Neuronal stem cell (in vitro differentiated cells): ENCODE results near the gene SHROOM2.

ENCODE experiments used
- DNase-seq: peaks from one replicate; pipeline ENCODE4 v3.0.0-alpha.2; 2013; ENCODE audit warnings: low spot score
- H2AFZ ChIP-seq: one replicate; pipeline ENCODE4 v1.6.1; 2013; ENCODE audit warnings: mild to moderate bottlenecking, low read length, inconsistent platforms
- H2AK5ac ChIP-seq: 2 replicates; pipeline ENCODE4 v1.6.1; 2013; ENCODE audit warnings: low read depth, mild to moderate bottlenecking, inconsistent platforms, low read length, moderate library complexity, mixed read lengths
- H2BK120ac ChIP-seq: 2 replicates; pipeline ENCODE4 v1.6.1; 2013; ENCODE audit warnings: low read depth, mild to moderate bottlenecking, inconsistent platforms, low read length, moderate library complexity, mixed read lengths
- H2BK12ac ChIP-seq: one replicate; pipeline ENCODE4 v1.6.1; 2013; ENCODE audit warnings: low read length, inconsistent platforms
- H2BK15ac ChIP-seq: 2 replicates; pipeline ENCODE4 v1.6.1; 2013; ENCODE audit warnings: mild to moderate bottlenecking, low read length, inconsistent platforms, mixed read lengths
- H2BK5ac ChIP-seq: one replicate; pipeline ENCODE4 v1.6.1; 2013; ENCODE audit warnings: inconsistent platforms, mild to moderate bottlenecking, low read length, moderate library complexity
- H3K14ac ChIP-seq: one replicate; pipeline ENCODE4 v1.6.1; 2013; ENCODE audit warnings: low read length, inconsistent platforms
- H3K18ac ChIP-seq: 2 replicates; pipeline ENCODE4 v1.6.1; 2013; ENCODE audit warnings: low read length, inconsistent platforms
- H3K23ac ChIP-seq: 2 replicates; pipeline ENCODE4 v1.6.1; 2013; ENCODE audit warnings: low read depth, mild to moderate bottlenecking, mixed read lengths, low read length, inconsistent platforms; ENCODE audit not compliant: poor library complexity
- H3K27ac ChIP-seq: replicated peaks from 3 replicates; pipeline ENCODE4 v1.5.1; 2013; ENCODE audit warnings: low read length, inconsistent platforms
- H3K27me3 ChIP-seq, 3 experiments: 2 replicates each; pipeline ENCODE4 v1.6.1; 2013; ENCODE audit warnings: low read length in 3 of 3, mild to moderate bottlenecking in 2 of 3, inconsistent platforms in 1 of 3, low read depth in 1 of 3, mixed read lengths in 1 of 3, moderate library complexity in 1 of 3; ENCODE audit not compliant: control insufficient read depth in 3 of 3, insufficient read depth in 3 of 3
- H3K36me3 ChIP-seq, 2 donors: replicated peaks in 1 of 2; 2 replicates each; pipeline ENCODE4 v1.6.1; 2013; ENCODE audit warnings: low read length in 2 of 2; ENCODE audit not compliant: control insufficient read depth in 2 of 2, insufficient read depth in 2 of 2
- H3K4ac ChIP-seq: 2 replicates; pipeline ENCODE4 v1.6.1; 2013; ENCODE audit warnings: inconsistent platforms, mild to moderate bottlenecking, low read length, moderate library complexity
- H3K4me1 ChIP-seq, 2 donors: 1 replicate in 1 of 2; 2 replicates in 1 of 2; pipeline ENCODE4 v1.6.1; 2013; ENCODE audit warnings: low read length in 2 of 2, low read depth in 1 of 2; ENCODE audit not compliant: control insufficient read depth in 2 of 2, insufficient read depth in 1 of 2
- H3K4me2 ChIP-seq: one replicate; pipeline ENCODE4 v1.6.1; 2013; ENCODE audit warnings: mild to moderate bottlenecking, low read length, inconsistent platforms; ENCODE audit not compliant: insufficient read depth, poor library complexity, severe bottlenecking
- H3K4me3 ChIP-seq, 2 donors: 2 replicates each; pipeline ENCODE4 v1.5.1; 2013; ENCODE audit warnings: low read length in 2 of 2, mild to moderate bottlenecking in 2 of 2, inconsistent platforms in 1 of 2, moderate library complexity in 1 of 2
- H3K79me1 ChIP-seq: one replicate; pipeline ENCODE4 v1.6.1; 2013; ENCODE audit warnings: low read depth, mild to moderate bottlenecking, inconsistent platforms, low read length, moderate library complexity
- H3K9ac ChIP-seq: one replicate; pipeline ENCODE4 v1.6.1; 2013; ENCODE audit warnings: mild to moderate bottlenecking, low read depth, low read length, inconsistent platforms; ENCODE audit not compliant: poor library complexity
- H3K9me3 ChIP-seq, 2 donors: replicated peaks in 1 of 2; 2 replicates each; pipeline versions ENCODE3 to v1.6.1; 2013; ENCODE audit warnings: low read length in 2 of 2, mild to moderate bottlenecking in 2 of 2, inconsistent platforms in 1 of 2, low read depth in 1 of 2, mixed read lengths in 1 of 2, moderate library complexity in 1 of 2; ENCODE audit not compliant: control insufficient read depth in 2 of 2, insufficient read depth in 1 of 2
- H4K8ac ChIP-seq: one replicate; pipeline ENCODE4 v1.6.1; 2013; ENCODE audit warnings: low read depth, mild to moderate bottlenecking, inconsistent platforms, low read length, moderate library complexity
- H4K91ac ChIP-seq: one replicate; pipeline ENCODE4 v1.6.1; 2013; ENCODE audit warnings: low read length, low read depth, mild to moderate bottlenecking, inconsistent platforms; ENCODE audit not compliant: poor library complexity
- WGBS, 2 donors: extraction: QIAGEN DNeasy Blood & Tissue Kit; methylation state at CpG; one replicate each; pipeline ENCODE4 v1.1.7; 2013; ENCODE audit warnings: missing lambda C conversion rate in 2 of 2, mixed read lengths in 1 of 2; ENCODE audit not compliant: insufficient read length in 2 of 2, insufficient replicate concordance in 1 of 2; ENCODE audit errors: extremely low coverage in 2 of 2; 5-methylcytosine and 5-hydroxymethylcytosine counted together

The SHROOM2 gene

DNA sequence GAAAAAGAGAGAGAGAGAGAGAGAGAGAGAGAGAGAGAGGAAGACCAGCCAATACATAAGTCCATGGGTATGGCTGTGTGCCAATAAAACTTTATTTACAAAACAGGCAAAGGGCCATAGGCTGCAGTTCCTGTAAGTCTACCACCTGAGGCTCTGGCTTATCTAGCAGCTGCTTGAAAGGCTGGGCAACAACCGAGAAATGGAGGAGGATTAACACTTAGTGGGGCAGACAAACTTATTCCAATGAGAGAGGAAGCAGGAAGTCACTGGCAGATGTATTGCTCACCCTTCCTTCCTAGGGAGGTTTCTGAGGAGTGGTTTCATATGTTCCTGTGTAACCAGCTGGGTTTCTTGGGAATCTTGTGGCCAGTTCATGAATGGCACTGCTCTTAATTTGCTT is 15.9 kb upstream of the SHROOM2 start:
- Histone ChIP-seq H3K36me3 (no peaks in the 10 kb centered on the region), H2BK15ac (no peak overlapping the region), H3K79me1 (no peaks in the 10 kb centered on the region), H3K4me1 (peaks cover 0 to 4% of the 10 kb centered on the region in 2 donors), H2BK12ac (no peak overlapping the region), H4K8ac (no peak overlapping the region), H3K27me3 (no peaks in the 10 kb centered on the region), H3K23ac (no peak overlapping the region), H3K27ac (no peak overlapping the region), H3K9me3 (no peaks in the 10 kb centered on the region), H2BK5ac (no peak overlapping the region), H3K18ac (no peak overlapping the region), H3K4me2 (no peak overlapping the region), H2AK5ac (no peak overlapping the region), H3K4me3 (no peak overlapping the region), H4K91ac (no peak overlapping the region), H3K14ac (no peak overlapping the region), H2AFZ (no peak overlapping the region), H3K9ac (no peak overlapping the region), H3K4ac (no peak overlapping the region), H2BK120ac (no peak overlapping the region)
- DNase-seq: no peak
- no CpG with 5 or more reads among the region's 1 CpG for WGBS, 2 donors

- no peak for DNase-seq
- H3K9ac ChIP-seq: no peak overlapping the region
- no peak overlapping the region for H3K23ac ChIP-seq
- no peak overlapping the region for H3K4me3 ChIP-seq
- no peak overlapping the region for H4K91ac ChIP-seq
- H2BK5ac ChIP-seq: no peak overlapping the region
- no peak overlapping the region for H3K14ac ChIP-seq
- H3K27me3 ChIP-seq: no peaks in the 10 kb centered on the region
- H3K4me2 ChIP-seq: no peak overlapping the region
- H2BK120ac ChIP-seq: no peak overlapping the region
- H3K27ac ChIP-seq: no peak overlapping the region
- H3K18ac ChIP-seq: no peak overlapping the region
- H2AK5ac ChIP-seq: no peak overlapping the region
- peaks cover 5 to 6% of the 10 kb centered on the region in 2 donors for H3K4me1 ChIP-seq
- no peaks in the 10 kb centered on the region for H3K36me3 ChIP-seq
- no peak overlapping the region for H2BK15ac ChIP-seq
- H4K8ac ChIP-seq: no peak overlapping the region
- no peak overlapping the region for H2BK12ac ChIP-seq
- WGBS, 2 donors: no CpG with 5 or more reads among the region's 6 CpGs
- H2AFZ ChIP-seq: no peak overlapping the region
- no peak overlapping the region for H3K4ac ChIP-seq
- H3K9me3 ChIP-seq: no peaks in the 10 kb centered on the region
- H3K79me1 ChIP-seq: no peaks in the 10 kb centered on the region
Observed at GRCh38 chrX:9772943-9773342, 13.3 kb upstream of the SHROOM2 start.

DNA sequence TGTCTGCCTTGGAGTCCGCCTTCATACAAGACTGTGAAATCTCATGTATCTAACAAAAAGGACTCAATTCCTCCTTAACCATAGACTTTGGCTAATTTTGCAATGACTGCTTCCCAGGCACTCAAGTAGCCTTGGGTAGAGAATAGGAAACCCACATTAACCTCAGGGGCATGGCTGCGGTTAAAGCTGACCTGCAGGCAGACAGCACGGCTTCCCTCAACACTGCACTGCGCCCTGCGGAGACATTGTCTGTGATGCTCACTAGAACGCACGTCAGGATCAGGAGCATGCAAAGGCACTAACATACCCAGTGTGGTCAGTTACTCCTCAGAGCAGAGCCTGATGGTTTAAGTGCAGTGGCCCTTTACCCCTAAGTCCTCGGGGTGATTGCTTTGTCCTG is 10.3 kb upstream of the SHROOM2 start:
- DNase-seq: no peak
- Histone ChIP-seq H3K27me3 (no peaks in the 10 kb centered on the region), H2BK15ac (no peak overlapping the region), H2AFZ (no peak overlapping the region), H3K9me3 (no peaks in the 10 kb centered on the region), H2BK120ac (no peak overlapping the region), H3K4me1 (peaks cover 5 to 6% of the 10 kb centered on the region in 2 donors), H3K18ac (no peak overlapping the region), H2BK12ac (no peak overlapping the region), H3K23ac (no peak overlapping the region), H3K9ac (peak overlapping the region; percentile 12), H3K4me3 (no peak overlapping the region), H3K27ac (no peak overlapping the region), H3K36me3 (no peaks in the 10 kb centered on the region), H3K4ac (no peak overlapping the region), H3K14ac (no peak overlapping the region), H3K4me2 (no peak overlapping the region), H4K91ac (no peak overlapping the region), H3K79me1 (peaks cover 2% of the 10 kb centered on the region), H2AK5ac (no peak overlapping the region), H4K8ac (no peak overlapping the region), H2BK5ac (no peak overlapping the region)
- WGBS, 2 donors: no CpG with 5 or more reads among the region's 8 CpGs

DNA sequence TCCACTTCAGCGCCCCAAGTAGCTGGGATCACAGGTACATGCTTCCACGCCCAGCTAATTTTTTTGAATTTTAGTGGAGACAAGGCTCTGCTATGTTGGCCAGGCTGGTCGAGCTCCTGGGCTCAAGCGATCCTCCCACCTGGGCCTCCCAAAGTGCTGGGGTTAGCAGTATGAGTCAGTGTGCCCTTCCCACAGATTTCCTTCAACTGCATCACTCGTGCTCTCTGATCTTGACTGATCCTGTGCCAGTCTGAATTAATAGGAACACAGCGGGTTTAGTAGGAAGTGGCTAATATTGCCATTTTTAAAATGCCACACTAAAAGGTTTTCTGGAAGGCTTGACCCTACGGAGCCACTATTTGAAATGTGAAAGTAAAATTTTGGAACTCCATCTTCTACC is 4.3 kb upstream of the SHROOM2 start:
- Histone ChIP-seq H3K14ac (no peak overlapping the region), H2AFZ (no peak overlapping the region), H3K9ac (no peak overlapping the region), H2BK5ac (no peak overlapping the region), H3K18ac (no peak overlapping the region), H2BK15ac (no peak overlapping the region), H2AK5ac (no peak overlapping the region), H3K27ac (no peak overlapping the region), H3K4ac (no peak overlapping the region), H3K23ac (no peak overlapping the region), H3K79me1 (peaks cover 2% of the 10 kb centered on the region), H3K9me3 (peaks cover 0 to 2% of the 10 kb centered on the region in 2 donors), H3K4me2 (no peak overlapping the region), H4K91ac (no peak overlapping the region), H2BK120ac (no peak overlapping the region), H3K4me3 (no peak overlapping the region), H2BK12ac (no peak overlapping the region), H3K36me3 (no peaks in the 10 kb centered on the region), H4K8ac (no peak overlapping the region), H3K4me1 (peaks cover 0 to 1% of the 10 kb centered on the region in 2 donors), H3K27me3 (no peaks in the 10 kb centered on the region)
- WGBS, 2 donors: no CpG with 5 or more reads among the region's 7 CpGs
- no peak for DNase-seq
